Activated naive CD8-positive, alpha-beta T cell treated with anti-CD3 and anti-CD28 coated beads, Interleukin-2, amount 50 U/mL, for 16 hours (primary cell): Measurements from ENCODE around the gene CTNNBIP1.

Source experiments
- DNase-seq: peaks from one replicate; pipeline ENCODE4 v3.0.0-alpha.2; 2020; ENCODE audit warnings: low read depth, low spot score

Gene CTNNBIP1

DNA sequence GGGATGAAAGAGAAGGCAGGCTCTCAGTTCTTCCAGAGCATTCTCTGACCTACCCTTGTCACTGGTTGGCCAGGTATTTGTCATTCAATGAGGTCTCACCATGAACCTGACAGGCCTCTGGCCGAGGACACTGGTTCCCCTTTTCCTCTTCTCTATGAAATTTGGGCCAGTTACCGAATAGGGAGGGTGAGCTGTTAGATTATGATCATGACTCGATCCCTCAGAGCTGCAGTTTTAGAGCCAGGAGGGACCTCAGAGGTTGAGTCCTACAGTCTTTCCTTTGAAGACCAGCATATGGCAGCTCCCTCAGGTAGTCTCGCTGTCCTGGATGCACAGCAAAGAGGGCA lies 56.8 kb downstream of the CTNNBIP1 start:
- DNase-seq = no peak

DNA sequence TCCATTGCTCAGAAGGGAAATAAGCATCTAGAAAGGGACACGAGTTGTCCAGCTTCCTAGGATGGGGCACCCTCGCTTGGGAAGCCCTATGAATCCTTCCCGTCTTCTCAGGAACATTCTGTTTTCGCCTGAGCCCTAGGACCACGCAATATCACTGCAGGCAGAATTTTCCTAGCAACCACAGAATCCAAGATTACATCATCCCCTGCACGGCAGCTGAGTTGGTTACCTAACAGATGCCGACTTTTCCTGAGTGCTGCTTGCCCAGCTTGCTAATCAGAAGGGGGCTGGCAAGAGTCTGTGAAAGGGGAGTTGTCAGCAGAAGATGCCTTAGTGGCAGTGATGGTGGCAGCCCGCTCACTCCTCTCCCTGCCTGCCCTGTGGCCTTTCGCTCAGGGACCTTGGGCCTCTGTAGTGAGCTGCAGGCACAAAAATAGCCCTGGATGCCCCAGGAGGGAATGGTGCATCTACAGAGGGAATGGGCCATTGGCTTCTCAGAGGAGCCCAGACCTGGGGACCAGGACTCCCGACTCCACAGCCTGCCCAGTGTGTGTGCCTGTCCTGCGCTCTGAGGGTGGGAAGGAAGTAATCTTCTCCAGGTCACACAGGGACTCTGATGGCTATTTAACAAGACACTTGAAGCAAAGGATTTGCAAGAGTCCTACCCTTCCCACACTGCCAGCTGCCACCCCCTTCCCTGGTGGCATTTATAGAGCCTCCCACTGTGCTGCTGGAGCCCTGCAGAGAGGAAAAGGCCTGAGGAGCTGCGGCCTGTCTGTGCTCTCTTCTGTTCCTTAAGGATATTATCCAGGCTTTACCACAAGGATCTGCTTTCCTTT lies 57.4 kb downstream of the CTNNBIP1 start:
- DNase-seq = no peak

DNA sequence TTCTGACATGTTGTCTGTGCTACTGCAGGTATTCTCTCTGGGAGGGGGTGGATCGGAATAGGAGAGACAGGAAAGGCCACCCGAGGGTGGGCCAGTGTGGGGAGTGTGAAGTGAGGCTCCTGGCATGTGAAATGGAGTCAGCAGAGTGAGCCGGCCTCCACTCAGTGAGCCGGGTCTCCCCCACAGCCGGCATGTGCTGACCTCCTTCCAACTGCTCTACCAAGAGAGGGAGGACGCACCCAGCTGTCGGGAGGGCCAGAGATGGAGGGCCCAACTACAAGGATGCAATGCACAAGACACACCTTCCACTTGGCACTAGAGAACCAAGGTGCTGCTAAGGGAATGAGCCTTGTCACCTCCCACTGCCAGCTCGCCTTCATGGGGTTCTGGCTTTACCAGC lies 58.1 kb downstream of the CTNNBIP1 start:
- DNase-seq = no peak

DNA sequence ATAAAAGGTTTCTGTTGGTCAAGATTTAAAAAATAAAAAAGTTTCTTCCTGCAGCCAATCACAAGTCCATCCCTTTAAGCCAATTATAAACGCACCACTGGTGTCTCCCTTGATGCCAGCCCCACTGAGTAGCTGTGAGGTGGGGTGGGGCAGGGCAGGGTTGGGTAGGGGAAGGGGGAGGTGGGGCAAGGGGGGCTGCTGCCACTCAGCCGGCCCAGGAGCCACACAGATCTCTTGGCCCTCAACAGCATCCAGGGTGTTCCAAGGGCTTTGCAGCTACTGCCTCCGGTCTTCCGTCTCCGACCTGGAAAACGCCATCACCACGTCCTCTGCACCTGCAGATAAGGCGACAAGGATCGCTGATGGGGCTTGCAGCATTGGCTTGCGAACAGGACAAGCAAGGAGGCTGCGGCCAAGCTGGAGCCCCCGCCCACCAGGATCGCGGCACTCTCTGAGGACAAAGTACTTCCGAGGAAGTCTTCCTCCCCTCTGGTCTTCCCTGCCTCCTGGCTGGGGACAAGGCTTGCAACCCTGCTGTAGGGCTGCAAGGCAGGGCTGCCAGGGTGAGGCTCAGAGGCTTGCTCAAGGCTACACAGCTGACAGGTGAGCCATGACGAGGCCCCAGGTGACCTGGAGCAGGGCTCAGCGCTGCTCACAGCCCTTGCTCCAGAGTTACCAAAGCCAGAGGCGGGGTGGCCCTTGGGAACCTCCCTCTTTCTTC lies 59.5 kb downstream of the CTNNBIP1 start:
- no peak for DNase-seq

DNA sequence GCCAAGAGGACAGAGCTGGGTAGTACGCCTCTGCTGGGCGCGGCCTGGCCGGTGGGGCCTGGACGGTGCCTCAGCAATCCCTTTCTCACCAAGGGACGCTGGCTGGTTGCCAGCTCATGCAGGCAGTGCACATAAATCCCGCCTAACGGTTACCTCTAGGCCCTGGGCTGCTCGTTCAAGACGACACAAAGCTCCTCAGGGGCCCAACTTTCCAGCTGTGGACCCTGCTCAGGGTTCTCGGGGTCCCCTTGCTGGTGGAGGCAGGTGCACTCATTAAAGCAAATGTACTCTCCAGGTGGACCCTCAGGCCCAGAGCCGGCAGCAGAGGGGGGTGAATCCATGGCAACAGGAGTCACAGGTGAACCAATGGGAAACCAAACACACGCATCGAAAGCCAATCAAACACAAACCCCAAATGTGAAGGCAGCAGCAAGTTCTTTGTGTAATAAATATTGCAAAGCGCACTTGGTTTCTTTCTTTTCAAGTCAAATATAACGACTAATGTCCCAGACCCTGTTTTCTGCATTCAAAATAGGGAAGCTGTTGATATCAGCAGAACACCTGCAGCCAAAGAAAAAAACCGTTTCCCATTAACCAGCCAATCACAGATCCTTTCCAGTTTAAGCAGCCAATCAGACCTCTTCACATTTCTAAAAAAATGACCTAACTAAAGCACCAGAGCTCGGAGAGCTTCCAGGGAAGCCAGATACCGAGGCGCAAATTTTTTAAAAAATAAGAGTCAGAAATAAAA lies 60.2 kb downstream of the CTNNBIP1 start:
- DNase-seq = no peak

DNA sequence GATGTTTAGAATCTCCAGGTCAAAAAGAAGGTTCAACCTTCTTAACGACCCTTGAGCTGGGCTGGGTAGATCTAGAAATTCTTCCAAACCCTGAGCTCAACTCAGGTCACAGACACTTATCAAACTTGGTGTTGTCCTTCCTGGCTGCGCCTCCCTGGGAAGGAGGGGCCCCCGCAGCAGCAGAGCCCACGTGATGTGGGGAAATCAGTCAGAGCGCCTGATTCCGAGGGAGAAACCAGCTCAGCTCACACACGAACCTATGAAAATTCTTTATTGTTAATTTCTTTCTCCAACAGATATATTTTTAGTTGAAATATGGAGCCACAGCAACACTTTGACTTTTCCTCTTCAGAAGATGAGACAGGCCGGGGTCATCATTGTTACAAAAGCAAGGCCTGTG lies 62.0 kb downstream of the CTNNBIP1 start:
- no peak for DNase-seq

DNA sequence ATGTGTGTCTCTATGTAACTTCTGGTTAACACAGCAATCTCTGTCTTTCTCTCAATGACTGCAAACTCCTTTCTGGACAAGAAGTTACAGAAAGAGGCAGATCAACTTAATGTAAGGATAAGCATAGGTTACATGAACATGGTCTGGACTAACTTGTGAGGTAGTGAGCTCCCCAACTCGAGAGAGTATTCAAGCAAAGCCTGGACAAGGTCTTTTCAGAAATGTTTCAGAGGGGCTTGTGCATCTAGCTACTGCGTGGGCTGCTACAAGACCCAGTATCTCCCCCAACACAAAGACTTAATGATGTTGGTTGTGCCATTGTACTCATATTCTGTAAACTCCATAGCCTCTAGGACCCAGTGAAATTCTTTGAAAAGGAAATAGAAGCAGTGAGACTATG lies 62.8 kb downstream of the CTNNBIP1 start:
- DNase-seq = no peak

DNA sequence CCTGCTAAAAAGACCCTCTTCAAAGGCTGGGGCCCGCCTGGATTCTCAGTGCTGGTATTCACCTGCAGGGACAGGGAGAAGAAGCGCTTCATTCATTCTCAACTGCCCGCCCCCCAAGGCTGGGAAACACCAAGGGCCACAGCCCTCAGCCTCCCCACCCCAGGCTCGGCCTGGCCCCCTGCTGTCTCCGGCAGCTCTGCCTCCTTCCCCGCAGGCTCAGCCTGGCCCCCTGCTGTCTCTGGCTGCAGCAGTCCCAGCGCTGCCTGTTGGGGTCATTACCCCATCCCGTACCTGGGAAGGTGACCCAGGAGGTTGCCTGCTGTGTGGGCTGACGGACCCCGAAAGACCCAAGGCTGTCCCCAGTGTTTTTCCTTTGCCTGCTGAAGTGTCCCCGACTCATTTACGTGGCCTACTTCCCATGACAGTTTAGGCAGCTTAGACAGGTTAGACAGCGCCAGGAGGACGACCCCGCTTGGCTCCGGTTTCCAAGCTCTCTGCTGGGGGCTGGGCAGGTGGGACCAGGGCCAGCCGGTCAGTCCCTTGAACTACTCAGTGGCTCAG lies 63.4 kb downstream of the CTNNBIP1 start:
- no peak for DNase-seq

DNA sequence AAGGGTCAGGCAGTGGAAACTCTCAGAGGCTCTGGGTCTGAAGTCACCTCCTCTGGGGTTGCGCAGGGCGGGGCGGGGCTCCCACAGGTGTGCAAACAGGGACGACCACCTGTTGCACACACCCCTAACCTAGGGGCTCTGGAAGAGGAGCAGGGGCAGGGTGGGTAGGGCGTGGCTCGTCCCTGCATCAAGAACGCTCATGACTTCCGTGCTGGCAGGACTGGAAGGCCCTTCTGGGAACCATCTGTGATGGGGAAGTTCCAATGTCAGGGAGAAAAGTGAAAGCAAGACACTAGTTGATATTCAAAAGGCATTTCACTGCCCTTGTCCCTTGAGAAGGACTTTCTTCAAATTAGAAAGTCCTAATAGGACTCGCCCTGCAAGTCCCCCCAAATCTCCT lies 64.2 kb downstream of the CTNNBIP1 start:
- no peak for DNase-seq

DNA sequence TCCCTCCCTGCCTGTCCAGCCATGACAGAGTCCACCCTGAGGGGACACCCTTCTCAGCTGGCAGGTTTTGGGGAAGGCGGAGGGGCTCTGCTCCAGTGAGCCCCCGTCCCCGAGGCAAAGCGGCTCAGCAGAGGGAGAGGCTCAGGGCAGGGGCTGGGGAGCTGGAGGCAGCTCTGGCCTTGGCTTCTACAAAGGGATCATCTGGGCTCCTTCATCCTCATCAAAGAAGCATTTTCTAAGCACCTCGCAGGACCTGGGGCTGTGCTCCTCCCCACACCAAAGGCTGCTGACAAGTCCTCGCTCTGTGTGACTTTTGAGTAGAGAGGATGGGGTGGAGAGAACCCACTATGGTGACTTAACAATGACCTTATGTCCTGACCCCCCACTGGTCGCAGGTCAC lies 65.3 kb downstream of the CTNNBIP1 start:
- DNase-seq = no peak

DNA sequence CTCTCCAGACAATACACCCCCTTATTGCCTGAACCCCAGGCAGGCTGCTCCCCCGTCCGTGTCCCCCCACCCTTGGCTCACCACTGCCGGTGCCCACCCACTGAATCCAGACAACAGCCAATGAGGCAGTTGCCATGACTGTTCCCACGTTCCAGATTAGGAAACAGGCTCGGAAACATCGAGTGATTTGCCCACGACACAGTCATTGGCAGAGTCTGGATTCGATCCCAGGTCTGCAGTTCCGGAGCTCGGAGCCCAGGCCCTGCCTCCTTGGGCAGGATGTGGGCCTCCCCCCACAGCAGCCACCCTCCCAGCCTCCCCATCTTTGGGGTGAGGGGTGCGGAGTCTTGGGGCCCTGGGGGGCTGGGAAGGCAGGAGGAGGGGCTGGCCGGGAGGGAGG lies 66.0 kb downstream of the CTNNBIP1 start:
- no peak for DNase-seq

DNA sequence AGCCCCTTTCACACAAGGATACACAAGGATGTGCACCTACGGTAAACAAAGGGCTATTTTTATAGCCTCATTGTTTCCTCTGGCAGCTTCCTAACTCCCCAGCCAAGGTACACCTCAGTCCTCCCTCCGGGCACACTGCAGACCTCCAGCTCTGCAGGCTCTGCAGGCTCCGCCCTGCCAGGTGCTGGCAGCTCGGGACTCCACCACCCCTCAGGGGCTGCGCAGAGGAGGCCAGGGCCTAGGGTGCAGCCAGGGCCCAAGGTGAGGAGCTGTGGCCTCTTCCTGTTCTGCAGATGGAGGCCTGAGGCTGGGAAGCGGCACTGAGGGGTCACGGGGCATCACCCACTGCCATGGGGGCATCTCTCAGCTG lies 66.5 kb downstream of the CTNNBIP1 start:
- no peak for DNase-seq

DNA sequence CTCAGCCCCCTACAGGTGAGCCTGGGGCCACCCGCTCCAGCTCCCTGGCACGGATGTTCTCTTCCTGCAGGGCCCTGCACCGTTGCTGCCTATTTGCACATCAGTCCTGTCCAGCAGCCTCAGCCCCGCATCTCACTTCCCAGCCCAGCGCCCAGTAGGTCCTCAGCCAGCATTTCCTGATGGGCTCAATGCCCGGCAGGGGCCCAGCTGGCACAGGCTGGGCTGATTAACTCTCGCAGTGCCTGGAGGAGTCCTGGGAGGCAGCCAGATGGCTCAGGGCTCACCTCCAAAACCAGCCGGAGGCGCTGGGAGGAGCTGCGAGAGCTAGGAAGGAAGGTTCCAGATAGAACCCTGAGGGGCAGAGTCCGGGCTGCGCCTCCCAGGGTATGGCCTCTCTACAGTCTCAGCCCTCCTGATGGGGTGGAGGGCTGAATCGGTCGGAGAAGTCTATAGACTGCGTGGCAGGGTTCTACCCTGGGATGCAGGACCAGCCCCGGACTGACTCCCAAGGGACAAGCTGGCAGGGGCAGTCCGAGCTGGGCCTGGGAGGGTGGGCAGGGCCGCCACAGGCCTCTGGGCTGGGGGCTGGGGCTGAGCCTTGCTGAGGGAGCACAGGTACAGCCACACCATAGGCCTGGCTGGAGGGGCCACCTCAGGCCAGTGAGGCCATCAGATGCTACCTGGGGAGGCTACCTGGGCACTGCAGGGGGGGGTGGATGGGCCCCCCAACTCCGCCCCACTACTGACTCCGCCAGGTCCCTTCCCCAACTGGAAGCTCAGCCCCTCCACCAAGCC lies 67.1 kb downstream of the CTNNBIP1 start:
- DNase-seq = no peak

DNA sequence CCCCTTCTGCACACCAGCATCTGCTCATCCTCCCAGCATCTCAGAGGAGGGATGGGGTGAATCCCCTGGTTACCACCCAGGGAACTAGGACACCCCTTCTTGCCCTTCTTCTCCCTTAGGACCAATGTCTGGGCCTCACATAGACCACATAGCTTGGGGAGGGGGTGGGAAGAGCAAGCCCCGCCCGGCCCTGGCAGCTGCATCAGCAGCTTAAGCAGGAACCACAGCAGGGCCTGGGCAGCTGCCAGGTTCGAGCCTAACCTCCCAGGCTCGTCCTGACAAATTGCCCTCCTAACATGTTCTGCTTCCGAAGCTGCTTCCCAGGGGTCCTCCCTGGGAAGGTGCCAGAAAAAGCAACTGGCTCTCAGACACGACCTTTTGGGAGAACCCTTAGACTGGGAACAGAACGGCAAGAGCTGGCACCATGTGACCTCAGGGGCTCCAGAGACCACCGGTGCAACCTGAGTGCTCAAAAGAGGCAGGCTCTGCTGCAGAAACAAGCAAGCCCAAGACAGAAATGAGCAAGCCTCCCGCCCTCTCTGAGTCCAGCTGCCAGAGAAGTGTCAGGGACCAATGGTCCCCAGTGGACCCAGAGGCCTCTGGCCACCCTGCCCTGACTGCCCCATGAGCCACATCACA lies 67.9 kb downstream of the CTNNBIP1 start:
- DNase-seq = no peak

DNA sequence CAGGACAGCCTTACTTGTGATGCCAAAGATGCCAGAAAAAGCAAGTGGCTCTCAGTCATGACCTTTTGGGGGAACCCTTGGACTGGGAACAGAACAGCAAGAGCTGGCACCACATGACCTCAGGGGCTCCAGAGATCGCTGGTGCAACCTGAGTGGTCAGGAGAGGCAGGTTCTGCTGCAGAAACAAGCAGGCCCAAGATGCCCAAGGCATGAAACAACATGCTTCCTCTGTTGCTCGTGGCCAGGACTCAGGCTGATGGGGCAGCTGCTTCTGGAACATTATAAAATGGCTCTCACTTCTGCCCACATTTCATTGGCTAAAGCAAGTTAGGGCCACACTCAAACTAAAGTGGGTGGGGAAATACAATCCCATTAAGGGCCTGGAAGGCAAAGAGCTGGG lies 68.6 kb downstream of the CTNNBIP1 start:
- DNase-seq = no peak

DNA sequence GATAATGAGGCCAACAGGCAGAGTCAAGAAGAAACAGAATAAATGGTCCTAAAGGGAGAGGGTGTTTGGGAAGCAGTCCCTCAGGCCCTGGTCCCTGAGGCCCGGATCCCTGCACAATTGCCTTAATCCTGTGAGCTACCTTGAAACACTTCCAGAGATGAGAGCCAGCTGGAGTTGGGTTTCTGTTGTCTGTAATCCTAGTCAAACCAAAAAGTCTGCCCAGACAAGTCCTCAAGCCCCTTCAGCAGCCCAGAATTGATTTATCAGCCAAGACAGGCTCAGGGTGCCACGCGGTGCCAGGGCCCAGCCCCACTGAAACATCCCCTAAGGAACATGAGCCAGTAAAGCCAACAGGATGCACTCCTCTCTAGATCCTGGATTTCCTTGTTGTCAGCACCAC lies 69.9 kb downstream of the CTNNBIP1 start:
- DNase-seq = no peak

DNA sequence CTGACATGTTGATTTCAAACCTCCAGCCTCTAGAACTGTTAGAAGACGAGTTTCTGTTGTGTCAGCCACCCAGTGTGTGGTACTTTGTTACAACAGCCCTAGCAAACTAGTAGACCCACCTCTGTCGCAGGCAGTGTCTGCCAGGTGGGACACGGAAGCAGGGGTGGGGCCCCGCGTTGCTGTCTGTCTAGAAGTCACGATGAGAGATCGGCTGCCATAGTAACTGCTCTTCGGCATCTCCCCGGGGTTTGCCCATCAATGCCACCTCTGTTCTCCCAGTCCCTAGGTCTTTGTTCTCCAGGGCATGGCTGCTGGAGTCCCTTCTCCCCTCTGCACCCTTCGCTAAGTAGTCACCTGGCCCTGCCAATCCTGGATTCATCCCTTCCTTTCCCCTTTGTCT lies 71.1 kb downstream of the CTNNBIP1 start:
- no peak for DNase-seq

DNA sequence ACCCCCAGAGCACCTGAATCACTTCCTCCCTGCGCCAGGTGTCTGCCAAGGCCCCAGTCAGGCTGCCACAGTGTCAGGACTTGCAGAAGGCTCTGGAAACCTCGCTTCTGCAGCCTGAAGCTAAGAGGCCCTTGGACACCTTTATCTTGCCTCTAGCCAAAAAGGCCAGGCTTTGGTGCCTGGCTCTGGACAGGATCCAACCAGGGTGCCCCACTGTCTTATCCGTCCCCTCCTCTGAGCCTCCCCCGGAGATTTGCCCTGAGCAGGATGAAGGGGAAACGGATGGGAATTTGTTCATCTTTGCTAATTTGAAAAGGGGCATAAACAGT lies 73.5 kb downstream of the CTNNBIP1 start:
- no peak for DNase-seq

DNA sequence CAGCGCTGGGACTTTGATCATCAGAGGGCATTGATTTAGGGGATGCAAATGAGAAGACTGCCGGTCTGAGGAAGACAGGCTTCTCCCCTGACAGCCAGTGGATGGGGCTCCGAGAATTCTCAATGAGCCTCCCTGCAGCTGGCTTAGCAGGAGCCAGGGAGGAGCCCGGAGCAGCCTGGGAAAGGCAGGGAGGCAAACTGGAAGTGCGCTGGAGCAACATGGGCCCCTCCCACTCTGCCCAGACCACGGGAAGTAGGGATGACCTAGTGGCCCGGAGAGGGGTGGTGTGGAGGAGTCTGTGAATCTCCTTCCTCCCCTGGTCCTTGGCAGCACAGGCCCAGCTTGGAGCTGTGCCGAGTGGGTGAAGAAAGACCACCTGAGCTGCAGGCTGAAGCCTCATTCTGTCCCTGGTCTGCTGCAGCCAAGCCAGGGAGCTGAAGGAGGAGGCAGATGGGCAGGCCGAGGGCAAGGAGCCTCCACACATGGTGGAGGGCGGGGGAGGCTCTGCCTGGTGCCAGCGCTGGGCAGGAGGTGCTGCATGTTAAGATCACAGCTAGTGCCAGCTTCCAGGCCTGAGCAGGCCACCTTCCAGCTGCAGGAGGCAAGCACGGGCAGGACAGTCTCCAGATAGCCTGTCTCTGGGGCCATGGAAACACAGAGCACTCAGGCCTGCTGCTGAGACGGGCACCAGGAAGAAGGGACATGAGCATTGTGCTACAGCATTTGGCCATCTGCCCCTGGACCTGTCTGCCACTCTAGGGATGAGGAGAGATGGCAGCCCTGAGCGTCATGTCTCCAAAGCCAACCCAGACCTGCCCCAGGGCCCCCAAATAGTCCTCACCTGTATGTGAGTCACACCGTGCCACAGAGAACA lies 74.1 kb downstream of the CTNNBIP1 start:
- DNase-seq = no peak

DNA sequence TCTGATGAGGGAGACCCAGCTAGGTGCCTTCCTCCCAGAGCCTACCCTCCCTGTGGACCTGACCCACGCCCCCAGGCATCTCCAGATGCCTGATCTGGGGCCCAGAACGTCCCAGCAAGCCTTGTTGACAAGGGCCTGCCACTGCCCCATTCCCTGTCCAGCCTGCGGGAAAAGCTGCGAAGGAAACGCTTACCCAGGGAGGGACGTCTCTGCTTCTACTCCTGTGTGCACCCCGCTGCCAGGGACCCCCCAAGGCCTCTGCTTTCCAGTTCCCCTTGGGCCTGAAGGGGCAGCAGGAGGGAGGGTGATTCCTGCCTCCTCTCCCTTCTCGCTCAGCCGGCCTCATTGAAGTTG lies 74.7 kb downstream of the CTNNBIP1 start:
- DNase-seq = no peak
